DOHH2 (cell line): ENCODE measurements around the gene NEMP1.
"Not testable (repeated sequence)": the region's sequence is repeated elsewhere in the genome, so short reads cannot be mapped to it uniquely, and the experiment has no call there.

ENCODE experiments used
- H3F3A ChIP-seq: fragments of 200-600 bp; sonication (generic), shearing (Covaris generic); 2 replicates; pipeline ENCODE4 v1.6.0; 2016; ENCODE audit warnings: antibody characterized with exemption, mild to moderate bottlenecking; ENCODE audit not compliant: control insufficient read depth, insufficient read depth
- H3K27ac ChIP-seq: fragments of 200-600 bp; sonication (generic); 2 replicates; pipeline ENCODE4 v1.5.1; 2014; ENCODE audit warnings: low read depth, mild to moderate bottlenecking, low read length, moderate library complexity
- H3K27me3 ChIP-seq: fragments of 200-600 bp; sonication (generic); 2 replicates; pipeline ENCODE4 v1.6.1; 2014; ENCODE audit warnings: mild to moderate bottlenecking, low read length, mixed read lengths; ENCODE audit not compliant: control insufficient read depth
- H3K36me3 ChIP-seq: fragments of 200-600 bp; sonication (generic); 2 replicates; pipeline ENCODE4 v1.6.1; 2014; ENCODE audit warnings: mild to moderate bottlenecking, low read length, moderate library complexity, mixed read lengths; ENCODE audit not compliant: control insufficient read depth
- H3K4me1 ChIP-seq: fragments of 200-600 bp; sonication (generic); 2 replicates; pipeline ENCODE4 v1.6.1; 2014; ENCODE audit warnings: mild to moderate bottlenecking, low read length, mixed read lengths; ENCODE audit not compliant: control insufficient read depth
- H3K4me2 ChIP-seq: fragments of 200-600 bp; sonication (generic); 2 replicates; pipeline ENCODE4 v1.6.0; 2014; ENCODE audit warnings: mild to moderate bottlenecking, low read length, moderate library complexity
- H3K4me3 ChIP-seq: fragments of 200-600 bp; sonication (generic); 2 replicates; pipeline ENCODE4 v1.5.1; 2014; ENCODE audit warnings: mild to moderate bottlenecking, low read length, mixed read lengths
- H3K79me2 ChIP-seq: fragments of 200-600 bp; sonication (generic); 2 replicates; pipeline ENCODE4 v1.6.1; 2014; ENCODE audit warnings: mild to moderate bottlenecking, low read length, mixed read lengths; ENCODE audit not compliant: control insufficient read depth
- H3K9me2 ChIP-seq: fragments of 200-600 bp; sonication (generic); replicated peaks from 2 replicates; pipeline ENCODE4 v1.6.1; 2014; ENCODE audit warnings: mild to moderate bottlenecking, low read length, mixed read lengths; ENCODE audit not compliant: control insufficient read depth
- H3K9me3 ChIP-seq: fragments of 200-600 bp; sonication (generic); 2 replicates; pipeline ENCODE4 v1.6.1; 2014; ENCODE audit warnings: antibody characterized with exemption, low read length, mixed read lengths; ENCODE audit not compliant: control insufficient read depth, insufficient read depth
- H4K20me1 ChIP-seq: fragments of 200-600 bp; sonication (generic); 2 replicates; pipeline ENCODE4 v1.6.0; 2014; ENCODE audit warnings: low read depth, mild to moderate bottlenecking, antibody characterized with exemption, low read length, moderate library complexity; ENCODE audit not compliant: control insufficient read depth, insufficient read depth
- CTCF ChIP-seq: fragments of 200-600 bp; sonication (generic); IDR thresholded peaks from one replicate; pipeline ENCODE4 v1.5.1; 2014; ENCODE audit warnings: antibody characterized with exemption, mild to moderate bottlenecking, low read depth, low read length; ENCODE audit not compliant: poor library complexity, severe bottlenecking
- EZH2phosphoT487 ChIP-seq: fragments of 200-600 bp; sonication (generic); IDR thresholded peaks from 2 replicates; pipeline ENCODE4 v1.6.1; 2017; ENCODE audit warnings: borderline replicate concordance, mild to moderate bottlenecking, antibody characterized with exemption, low read length, moderate library complexity, mixed read lengths

NEMP1 gene

GRCh38 chr12:57027805-57028153, 50.8 kb downstream of the NEMP1 start:
- H3K27ac ChIP-seq: no peak overlapping the region
- no peaks in the 10 kb centered on the region for H3K79me2 ChIP-seq
- H3F3A ChIP-seq: no peaks in the 10 kb centered on the region
- no peaks in the 10 kb centered on the region for H4K20me1 ChIP-seq
- H3K36me3 ChIP-seq: no peaks in the 10 kb centered on the region
- H3K9me2 ChIP-seq: no peaks in the 10 kb centered on the region
- no peak overlapping the region for H3K4me3 ChIP-seq
- H3K9me3 ChIP-seq: no peaks in the 10 kb centered on the region
- peaks cover 17% of the 10 kb centered on the region for H3K4me1 ChIP-seq
- H3K4me2 ChIP-seq: no peak overlapping the region
- TF ChIP-seq CTCF: no peak
- H3K27me3 ChIP-seq: peaks cover 13% of the 10 kb centered on the region

GRCh38 chr12:57027011-57027804, 51.4 kb downstream of the NEMP1 start:
- no peak for TF ChIP-seq EZH2phosphoT487
- TF ChIP-seq CTCF: no peak
- no peaks in the 10 kb centered on the region for H3F3A ChIP-seq
- H3K79me2 ChIP-seq: no peaks in the 10 kb centered on the region
- no peaks in the 10 kb centered on the region for H3K9me3 ChIP-seq
- no peak overlapping the region for H3K4me3 ChIP-seq
- H4K20me1 ChIP-seq: no peaks in the 10 kb centered on the region
- H3K27me3 ChIP-seq: peaks cover 13% of the 10 kb centered on the region
- H3K9me2 ChIP-seq: no peaks in the 10 kb centered on the region
- H3K4me2 ChIP-seq: no peak overlapping the region
- H3K27ac ChIP-seq: no peak overlapping the region
- H3K4me1 ChIP-seq: peaks cover 17% of the 10 kb centered on the region
- no peaks in the 10 kb centered on the region for H3K36me3 ChIP-seq

GRCh38 chr12:57025196-57025595, 53.4 kb downstream of the NEMP1 start:
- no peaks in the 10 kb centered on the region for H3K9me2 ChIP-seq
- H4K20me1 ChIP-seq: no peaks in the 10 kb centered on the region
- H3K4me3 ChIP-seq: no peak overlapping the region
- peaks cover 13% of the 10 kb centered on the region for H3K27me3 ChIP-seq
- H3K36me3 ChIP-seq: no peaks in the 10 kb centered on the region
- H3K79me2 ChIP-seq: no peaks in the 10 kb centered on the region
- no peak overlapping the region for H3K4me2 ChIP-seq
- no peak overlapping the region for H3K27ac ChIP-seq
- no peaks in the 10 kb centered on the region for H3F3A ChIP-seq
- H3K9me3 ChIP-seq: no peaks in the 10 kb centered on the region
- 0 out of 2 replicates have a peak, but pooled peaks cover 3% of the 10 kb centered on the region for H3K4me1 ChIP-seq
- no peak for TF ChIP-seq EZH2phosphoT487
- no peak for TF ChIP-seq CTCF

- H3K9me2 ChIP-seq, H4K20me1 ChIP-seq, H3K27me3 ChIP-seq, H3K4me3 ChIP-seq, H3K27ac ChIP-seq, H3F3A ChIP-seq, H3K9me3 ChIP-seq, H3K79me2 ChIP-seq, H3K4me2 ChIP-seq, H3K36me3 ChIP-seq, H3K4me1 ChIP-seq: not testable (repeated sequence)
Observed at GRCh38 chr12:57022324-57022723, 56.3 kb downstream of the NEMP1 start.
